Measurements from ENCODE around the gene MTR.

The MTR gene

DNA sequence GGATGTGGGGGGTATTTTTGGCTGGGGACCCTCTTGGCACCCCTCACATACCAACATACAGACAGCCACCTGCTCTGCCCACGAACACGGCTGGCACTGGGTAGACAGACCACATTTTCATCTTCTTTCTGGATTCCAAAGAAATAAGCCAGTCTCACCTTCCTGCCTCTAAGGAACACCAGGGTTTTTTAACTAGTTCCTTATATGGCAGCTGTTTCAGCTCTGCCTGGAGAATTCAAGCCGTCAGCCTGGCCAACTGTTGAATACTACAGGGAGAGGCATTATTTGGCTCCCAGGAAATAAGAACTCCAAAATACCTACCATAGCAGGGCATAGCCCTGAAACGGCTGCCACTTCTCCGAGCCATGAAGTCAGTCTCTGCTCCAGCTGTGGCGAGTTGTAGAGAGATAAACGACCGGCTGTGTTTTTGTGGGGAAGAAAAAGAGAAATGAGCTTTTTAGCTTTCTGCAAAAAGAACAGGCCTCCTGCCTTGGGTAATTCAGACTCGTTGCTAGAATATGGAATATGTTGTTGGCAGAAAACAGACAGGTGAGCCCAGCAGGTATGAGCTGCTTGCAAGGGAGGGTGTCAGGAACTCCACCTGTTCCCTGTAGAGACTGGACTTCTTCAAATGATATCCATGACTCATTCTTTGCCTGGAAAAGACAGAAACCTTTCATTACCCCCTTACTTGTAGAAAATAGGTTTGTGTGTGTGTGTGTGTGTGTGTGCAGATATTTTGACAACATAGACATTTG is 157.3 kb downstream of the MTR start:
- TF ChIP-seq, protein P1, sequence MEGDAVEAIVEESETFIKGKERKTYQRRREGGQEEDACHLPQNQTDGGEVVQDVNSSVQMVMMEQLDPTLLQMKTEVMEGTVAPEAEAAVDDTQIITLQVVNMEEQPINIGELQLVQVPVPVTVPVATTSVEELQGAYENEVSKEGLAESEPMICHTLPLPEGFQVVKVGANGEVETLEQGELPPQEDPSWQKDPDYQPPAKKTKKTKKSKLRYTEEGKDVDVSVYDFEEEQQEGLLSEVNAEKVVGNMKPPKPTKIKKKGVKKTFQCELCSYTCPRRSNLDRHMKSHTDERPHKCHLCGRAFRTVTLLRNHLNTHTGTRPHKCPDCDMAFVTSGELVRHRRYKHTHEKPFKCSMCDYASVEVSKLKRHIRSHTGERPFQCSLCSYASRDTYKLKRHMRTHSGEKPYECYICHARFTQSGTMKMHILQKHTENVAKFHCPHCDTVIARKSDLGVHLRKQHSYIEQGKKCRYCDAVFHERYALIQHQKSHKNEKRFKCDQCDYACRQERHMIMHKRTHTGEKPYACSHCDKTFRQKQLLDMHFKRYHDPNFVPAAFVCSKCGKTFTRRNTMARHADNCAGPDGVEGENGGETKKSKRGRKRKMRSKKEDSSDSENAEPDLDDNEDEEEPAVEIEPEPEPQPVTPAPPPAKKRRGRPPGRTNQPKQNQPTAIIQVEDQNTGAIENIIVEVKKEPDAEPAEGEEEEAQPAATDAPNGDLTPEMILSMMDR (IDR thresholded peaks at IDR 0.05; ENCODE audit: low read depth, low read length, missing control alignments), result no peak
- no peak overlapping the region for H3K4me3 ChIP-seq (ENCODE audit: low read depth, low read length)
- DNase-seq (ENCODE audit: low read depth), result no peak

DNA sequence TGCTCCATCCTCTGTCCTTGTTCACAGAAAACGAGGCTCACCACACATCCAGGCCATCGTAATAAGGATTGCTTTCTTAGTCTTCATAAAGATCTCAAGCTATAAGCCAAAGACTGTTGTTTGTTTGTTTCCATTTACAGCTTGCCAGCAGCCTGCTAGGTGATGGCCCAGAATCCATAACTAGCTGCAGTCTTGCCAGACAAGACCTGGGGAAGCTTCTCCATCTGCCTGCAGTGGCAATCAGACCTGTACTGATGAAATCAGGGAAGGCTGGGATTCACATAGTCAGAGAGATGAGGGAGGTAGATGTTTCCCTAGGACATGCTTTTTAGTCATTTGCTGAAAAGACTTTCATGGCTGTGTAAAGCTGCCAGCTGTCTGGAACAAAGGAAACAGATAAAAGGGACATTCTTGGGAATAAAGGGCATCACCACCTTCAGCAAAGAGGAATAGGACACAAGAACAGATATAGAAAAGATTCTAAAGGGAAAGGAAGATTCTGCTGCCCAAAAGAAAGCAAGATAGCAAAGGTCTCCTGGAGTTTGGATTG is 158.1 kb downstream of the MTR start:
- H3K4me3 ChIP-seq (ENCODE audit: low read depth, low read length), result no peak overlapping the region
- DNase-seq (ENCODE audit: low read depth), result no peak
- TF ChIP-seq, protein P1 (IDR thresholded peaks at IDR 0.05; ENCODE audit: low read depth, low read length, missing control alignments), result no peak
